ENCODE measurements around the gene PGP. TPM values are rescaled to one million over a fixed set of nuclear protein-coding genes. Genes with fewer than 3 reads are reported as not detected.
A peak's percentile ranks its signal among the peaks of the same experiment; 100 is the strongest.
"Not testable (repeated sequence)": the region's sequence is repeated elsewhere in the genome, so short reads cannot be mapped to it uniquely, and the experiment has no call there.

The PGP gene, protein sequence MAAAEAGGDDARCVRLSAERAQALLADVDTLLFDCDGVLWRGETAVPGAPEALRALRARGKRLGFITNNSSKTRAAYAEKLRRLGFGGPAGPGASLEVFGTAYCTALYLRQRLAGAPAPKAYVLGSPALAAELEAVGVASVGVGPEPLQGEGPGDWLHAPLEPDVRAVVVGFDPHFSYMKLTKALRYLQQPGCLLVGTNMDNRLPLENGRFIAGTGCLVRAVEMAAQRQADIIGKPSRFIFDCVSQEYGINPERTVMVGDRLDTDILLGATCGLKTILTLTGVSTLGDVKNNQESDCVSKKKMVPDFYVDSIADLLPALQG
- 10 to 100 TPM; 21.1 to 48.3 (median 25.7) TPM for total RNA-seq
- 10 to 100 TPM; 31.3 to 33.1 TPM for polyA plus RNA-seq
- long read RNA-seq, donor 1, transcript PGP-201 (2 exons, 2,727 nt) = major isoform, 325 of 336 reads
- long read RNA-seq, donor 1, partial matches to known transcripts = 4 of 336 reads
- long read RNA-seq, donor 1, other reads (novel, unspliced or antisense) = 7 of 336 reads
- long read RNA-seq, donor 2, transcript PGP-201 (2 exons, 2,727 nt) = major isoform, 256 of 277 reads
- long read RNA-seq, donor 2, partial matches to known transcripts = 10 of 277 reads
- long read RNA-seq, donor 2, other reads (novel, unspliced or antisense) = 11 of 277 reads
- long read RNA-seq, donor 3, transcript PGP-201 (2 exons, 2,727 nt) = major isoform, 11 of 14 reads
- long read RNA-seq, donor 3, partial matches to known transcripts = 0 of 14 reads
- long read RNA-seq, donor 3, other reads (novel, unspliced or antisense) = 3 of 14 reads

DNA sequence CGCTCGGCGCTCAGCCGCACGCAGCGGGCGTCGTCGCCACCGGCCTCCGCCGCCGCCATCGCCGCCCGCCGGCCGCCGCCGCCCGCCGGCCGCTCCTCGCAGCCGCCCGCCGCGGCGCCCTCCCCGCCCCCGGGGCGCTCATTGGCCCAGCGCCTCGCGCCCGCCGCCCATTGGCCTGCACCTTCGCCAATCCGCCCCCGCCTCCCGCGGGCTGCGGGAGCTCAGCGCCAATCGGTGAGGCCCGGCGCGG, at the start of gene PGP:
TSS of gene PGP (minus strand) at position 122 of the 250 bp plus-strand sequence. CDS start at position 59, 63 bp downstream.
- Histone ChIP-seq H3K9me3 (no peaks in the 10 kb centered on the region), H3K4me1 (peaks cover 17 to 49% (median 32%) of the 10 kb centered on the region in 9 donors), H3K27me3 (no peaks in the 10 kb centered on the region), H3K4me3 (peak within 1 kb of the TSS; percentile 40 to 97 (median 86)), H3K36me3 (peaks cover 0 to 7% (median 0%) of the 10 kb centered on the region in 9 donors), H3K27ac (peak within 1 kb of the TSS; percentile 76 to 95 (median 90))
- ATAC-seq (peak in 4 of 8 donors; percentile 84 to 92 (median 88)), DNase-seq (no peak)
- TF ChIP-seq, protein P1, sequence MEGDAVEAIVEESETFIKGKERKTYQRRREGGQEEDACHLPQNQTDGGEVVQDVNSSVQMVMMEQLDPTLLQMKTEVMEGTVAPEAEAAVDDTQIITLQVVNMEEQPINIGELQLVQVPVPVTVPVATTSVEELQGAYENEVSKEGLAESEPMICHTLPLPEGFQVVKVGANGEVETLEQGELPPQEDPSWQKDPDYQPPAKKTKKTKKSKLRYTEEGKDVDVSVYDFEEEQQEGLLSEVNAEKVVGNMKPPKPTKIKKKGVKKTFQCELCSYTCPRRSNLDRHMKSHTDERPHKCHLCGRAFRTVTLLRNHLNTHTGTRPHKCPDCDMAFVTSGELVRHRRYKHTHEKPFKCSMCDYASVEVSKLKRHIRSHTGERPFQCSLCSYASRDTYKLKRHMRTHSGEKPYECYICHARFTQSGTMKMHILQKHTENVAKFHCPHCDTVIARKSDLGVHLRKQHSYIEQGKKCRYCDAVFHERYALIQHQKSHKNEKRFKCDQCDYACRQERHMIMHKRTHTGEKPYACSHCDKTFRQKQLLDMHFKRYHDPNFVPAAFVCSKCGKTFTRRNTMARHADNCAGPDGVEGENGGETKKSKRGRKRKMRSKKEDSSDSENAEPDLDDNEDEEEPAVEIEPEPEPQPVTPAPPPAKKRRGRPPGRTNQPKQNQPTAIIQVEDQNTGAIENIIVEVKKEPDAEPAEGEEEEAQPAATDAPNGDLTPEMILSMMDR (IDR thresholded peaks at IDR 0.05) = no peak
- intact Hi-C loops (cut with DNase I) = no loop called here
- 0 to 1% methylated on average over 43 to 48 of the region's 48 CpGs for WGBS, 2 donors

DNA sequence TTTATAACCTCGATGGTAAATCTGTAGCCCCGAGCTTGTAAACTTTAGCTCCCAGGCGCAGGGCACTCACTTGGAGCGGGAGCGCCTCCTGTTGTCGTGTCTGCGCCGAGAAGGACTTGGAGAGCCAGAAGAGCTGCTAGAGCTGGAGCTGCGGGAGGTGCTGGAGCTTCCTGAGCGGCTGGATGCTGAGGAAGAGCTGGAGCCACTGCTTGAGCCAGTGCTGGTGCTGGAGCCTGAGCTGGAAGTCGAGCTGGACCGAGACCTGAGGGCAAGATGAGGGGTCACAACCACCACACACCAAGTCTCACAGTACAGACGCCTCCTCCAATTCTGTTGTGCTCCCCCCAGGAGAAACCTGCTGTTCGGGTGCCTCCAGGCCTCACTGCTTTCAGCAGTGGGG, 48.4 kb upstream of the PGP start:
- H3K27ac ChIP-seq; H3K4me3 ChIP-seq; DNase-seq; intact Hi-C loops (cut with DNase I); H3K27me3 ChIP-seq; ATAC-seq; H3K9me3 ChIP-seq: not testable (repeated sequence)
- 83% methylated on average over 14 of the region's 14 CpGs for WGBS, 2 donors
- Histone ChIP-seq H3K36me3 (peaks cover 11 to 82% (median 49%) of the 10 kb centered on the region in 9 donors), H3K4me1 (peaks cover 3 to 29% (median 22%) of the 10 kb centered on the region in 9 donors)

DNA sequence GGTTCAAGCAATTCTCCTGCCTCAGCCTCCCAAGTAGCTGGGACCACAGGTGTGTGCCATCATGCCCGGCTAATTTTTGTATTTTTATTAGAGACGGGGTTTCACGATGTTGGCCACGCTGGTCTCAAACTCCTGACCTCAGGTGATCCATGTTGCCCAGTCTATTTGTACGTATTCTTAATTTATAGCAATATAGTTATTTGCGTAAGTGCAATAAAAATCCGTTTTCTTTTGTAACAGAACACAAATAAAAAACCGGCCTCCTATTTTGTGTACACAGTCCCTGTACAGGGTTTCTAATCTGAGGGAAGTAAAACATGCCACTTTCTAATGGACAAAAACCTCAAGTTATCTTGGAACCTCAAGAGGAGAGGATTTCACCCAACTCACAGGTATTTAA, 45.6 kb upstream of the PGP start:
- intact Hi-C loops (cut with DNase I) = no loop called here
- Histone ChIP-seq H3K27me3 (no peaks in the 10 kb centered on the region), H3K4me3 (no peak overlapping the region), H3K36me3 (peaks cover 11 to 100% (median 77%) of the 10 kb centered on the region in 9 donors), H3K27ac (no peak overlapping the region), H3K4me1 (peaks cover 0 to 9% (median 4%) of the 10 kb centered on the region in 9 donors), H3K9me3 (no peaks in the 10 kb centered on the region)
- TF ChIP-seq, protein P1 (IDR thresholded peaks at IDR 0.05) = no peak
- DNase-seq = no peak
- 96 to 97% methylated on average over 8 of the region's 8 CpGs for WGBS, 2 donors
- ATAC-seq = no peak

DNA sequence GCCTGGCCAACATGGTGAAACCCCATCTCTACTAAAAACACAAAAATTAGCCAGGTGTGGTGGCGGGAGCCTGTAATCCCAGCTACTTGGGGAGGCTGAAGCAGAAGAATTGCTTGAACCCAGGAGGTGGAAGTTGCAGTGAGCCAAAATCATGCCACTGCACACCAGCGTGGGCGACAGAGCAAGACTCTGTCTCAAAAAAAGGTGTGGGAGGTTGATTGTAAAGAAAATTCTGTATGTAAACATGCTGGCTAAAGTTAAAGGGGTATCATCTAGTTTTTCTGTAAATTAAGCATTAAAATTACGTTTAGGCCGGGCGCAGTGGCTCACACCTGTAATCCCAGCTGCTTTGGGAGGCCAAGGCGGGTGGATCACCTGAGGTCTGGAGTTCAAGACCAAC, 43.9 kb upstream of the PGP start:
- not testable (repeated sequence) for H3K4me1 ChIP-seq, ATAC-seq, H3K9me3 ChIP-seq, H3K4me3 ChIP-seq, H3K27ac ChIP-seq, H3K27me3 ChIP-seq, DNase-seq
- peaks cover 15 to 100% (median 87%) of the 10 kb centered on the region in 9 donors for H3K36me3 ChIP-seq
- 96 to 97% methylated on average over 7 of the region's 7 CpGs for WGBS, 2 donors
- intact Hi-C loops (cut with DNase I) = loop anchor here in 1 of 10 donors (10.0 kb wide), 1 partner anchor 234 kb away; the partner anchor contains the start of gene NHERF2

DNA sequence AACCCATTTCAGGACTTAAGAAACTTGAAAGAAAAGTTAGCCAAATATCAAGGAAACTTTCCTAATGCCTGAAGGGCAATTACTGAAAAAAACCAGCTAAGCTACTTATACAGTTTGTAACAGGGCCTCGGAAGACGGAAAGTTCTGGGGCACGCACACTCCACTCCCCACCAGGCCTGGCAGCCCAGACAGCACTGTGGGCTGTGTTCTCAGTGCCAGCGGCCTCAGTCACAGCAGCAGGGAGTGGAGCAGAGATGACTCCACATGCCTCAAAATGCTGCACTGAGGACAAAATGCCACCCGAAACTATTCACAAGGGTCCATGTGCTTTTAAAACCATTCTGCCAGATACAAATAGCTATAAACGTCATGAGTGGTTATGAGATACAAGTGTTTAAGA, 43.1 kb upstream of the PGP start:
- 91 to 92% methylated on average over 6 of the region's 6 CpGs for WGBS, 2 donors
- ATAC-seq (no peak), DNase-seq (no peak)
- Histone ChIP-seq H3K27me3 (no peaks in the 10 kb centered on the region), H3K36me3 (peaks cover 18 to 100% (median 87%) of the 10 kb centered on the region in 9 donors), H3K4me1 (no peaks in the 10 kb centered on the region), H3K27ac (no peak overlapping the region), H3K4me3 (no peak overlapping the region), H3K9me3 (no peaks in the 10 kb centered on the region)
- TF ChIP-seq, protein P1 (IDR thresholded peaks at IDR 0.05) = no peak
- intact Hi-C loops (cut with DNase I) = loop anchor here in 1 of 10 donors (10.0 kb wide), 1 partner anchor 233 kb away; the partner anchor contains the start of gene NHERF2
